Adipocyte (in vitro differentiated cells): ENCODE measurements around the gene BBX.

Experiments
- DNase-seq: peaks from one replicate; pipeline ENCODE4 v3.0.0-alpha.2; 2015; ENCODE audit warnings: low read depth
- H3K27me3 ChIP-seq: replicated peaks from 2 replicates; pipeline ENCODE4 v1.7.0; 2013; ENCODE audit warnings: mild to moderate bottlenecking, low read length, moderate library complexity; ENCODE audit not compliant: control insufficient read depth, insufficient read depth
- H3K36me3 ChIP-seq: 2 replicates; pipeline ENCODE4 v1.7.0; 2013; ENCODE audit warnings: low read length, mild to moderate bottlenecking, moderate library complexity; ENCODE audit not compliant: control insufficient read depth, insufficient read depth, severe bottlenecking
- H3K4me1 ChIP-seq: 2 replicates; pipeline ENCODE4 v1.7.0; 2013; ENCODE audit warnings: mild to moderate bottlenecking, low read length, moderate library complexity; ENCODE audit not compliant: control insufficient read depth, insufficient read depth
- H3K4me3 ChIP-seq: 2 replicates; pipeline ENCODE4 v1.7.0; 2013; ENCODE audit warnings: mild to moderate bottlenecking, low read length, moderate library complexity
- H3K9ac ChIP-seq: 2 replicates; pipeline ENCODE4 v1.7.0; 2013; ENCODE audit warnings: mild to moderate bottlenecking, low read length, moderate library complexity
- H3K9me3 ChIP-seq: 2 replicates; pipeline ENCODE4 v1.7.0; 2013; ENCODE audit warnings: mild to moderate bottlenecking, low read length, moderate library complexity; ENCODE audit not compliant: control insufficient read depth

The BBX gene

DNA sequence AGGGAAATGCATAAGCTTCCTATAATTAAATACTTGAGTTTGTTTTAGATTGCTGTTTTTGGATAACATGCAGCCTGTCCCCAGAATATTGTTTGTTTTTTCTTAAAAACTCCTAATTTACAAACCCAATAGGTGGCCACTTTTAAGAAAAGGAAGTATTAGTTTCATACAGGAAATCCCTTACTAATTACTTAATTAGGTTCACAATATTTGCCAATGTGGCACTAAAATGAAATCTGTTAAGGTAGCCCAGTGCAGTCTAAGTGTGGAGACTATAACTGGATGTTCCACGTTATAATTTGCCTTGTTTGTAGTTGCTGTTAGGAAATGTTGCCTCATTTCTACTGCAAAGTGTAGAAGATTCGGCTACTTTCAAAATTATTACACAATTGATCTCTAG lies 195.8 kb downstream of the BBX start:
- Histone ChIP-seq H3K4me3 (no peak overlapping the region), H3K9me3 (no peaks in the 10 kb centered on the region), H3K4me1 (peaks cover 14% of the 10 kb centered on the region), H3K27me3 (no peaks in the 10 kb centered on the region), H3K36me3 (peaks cover 13% of the 10 kb centered on the region), H3K9ac (no peak overlapping the region)
- DNase-seq, result no peak

DNA sequence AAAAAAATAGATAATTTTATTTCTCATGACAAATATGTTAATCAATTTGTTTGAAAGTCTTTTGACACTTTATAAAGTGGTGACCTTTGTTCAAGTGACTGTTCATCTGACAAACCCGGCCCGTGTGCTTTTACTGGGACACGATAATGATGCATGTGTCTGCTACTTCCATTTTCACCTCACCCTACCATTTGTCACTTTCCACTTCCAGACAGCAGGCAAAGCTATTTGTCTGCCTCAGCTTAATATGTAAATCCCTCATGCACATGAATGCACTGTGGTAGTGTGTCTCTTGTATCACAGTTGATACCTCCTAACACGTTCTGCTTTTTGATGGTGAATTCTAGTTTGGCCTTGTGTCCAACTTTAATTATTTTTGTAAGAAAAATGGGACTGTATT lies 204.3 kb downstream of the BBX start:
- no peaks in the 10 kb centered on the region for H3K9me3 ChIP-seq
- DNase-seq, result no peak
- no peak overlapping the region for H3K9ac ChIP-seq

DNA sequence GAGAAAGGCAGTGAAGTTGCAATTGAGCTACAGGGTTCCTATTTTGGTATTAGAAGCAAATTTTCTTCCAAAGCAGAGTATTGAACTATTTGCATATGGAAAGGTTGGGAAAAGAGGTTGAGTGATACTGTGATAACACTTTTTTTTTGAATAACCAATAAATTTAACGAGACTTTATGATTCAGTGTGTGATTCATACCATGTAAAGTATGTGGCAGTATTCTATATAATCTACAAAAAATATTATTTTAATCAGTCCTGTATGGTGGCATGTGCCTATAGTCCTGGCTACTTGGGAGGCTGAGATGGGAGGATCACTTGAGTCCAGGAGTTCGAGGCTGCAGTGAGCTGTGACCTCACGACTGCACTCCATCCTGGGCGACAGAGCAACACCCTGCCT lies 206.9 kb downstream of the BBX start:
- DNase-seq, result no peak
- H3K9me3 ChIP-seq, result no peaks in the 10 kb centered on the region
- H3K4me1 ChIP-seq, result no peaks in the 10 kb centered on the region
- H3K36me3 ChIP-seq, result peaks cover 37% of the 10 kb centered on the region
- no peak overlapping the region for H3K9ac ChIP-seq
- H3K4me3 ChIP-seq, result no peak overlapping the region
- H3K27me3 ChIP-seq, result no peaks in the 10 kb centered on the region

More for the DNA sequence above, 204.3 kb downstream of the BBX start:
- no peaks in the 10 kb centered on the region for H3K4me1 ChIP-seq
- H3K36me3 ChIP-seq, result peaks cover 25% of the 10 kb centered on the region
- no peak overlapping the region for H3K4me3 ChIP-seq
- H3K27me3 ChIP-seq, result no peaks in the 10 kb centered on the region

DNA sequence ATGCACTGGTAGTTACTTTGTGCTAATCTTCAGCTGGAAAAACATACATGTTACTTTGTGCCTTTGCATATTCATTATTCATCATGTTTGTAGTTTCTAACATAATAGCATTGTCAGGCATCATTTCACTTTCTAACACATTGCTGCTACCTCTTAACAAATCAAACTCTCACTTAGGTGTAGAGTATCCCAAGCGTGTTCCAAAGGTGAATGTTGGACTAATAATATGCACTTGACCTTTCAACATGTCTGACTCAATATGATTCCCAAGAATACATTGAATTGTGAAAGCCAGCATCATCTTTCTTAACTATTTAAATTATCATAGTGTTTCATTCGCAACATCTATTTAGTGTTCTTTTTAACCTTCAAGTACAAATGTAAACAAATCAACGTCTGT lies 211.6 kb downstream of the BBX start:
- no peaks in the 10 kb centered on the region for H3K9me3 ChIP-seq
- H3K27me3 ChIP-seq, result no peaks in the 10 kb centered on the region
- H3K9ac ChIP-seq, result no peak overlapping the region
- no peak for DNase-seq
- peaks cover 30% of the 10 kb centered on the region for H3K36me3 ChIP-seq
- no peak overlapping the region for H3K4me3 ChIP-seq
- no peaks in the 10 kb centered on the region for H3K4me1 ChIP-seq

DNA sequence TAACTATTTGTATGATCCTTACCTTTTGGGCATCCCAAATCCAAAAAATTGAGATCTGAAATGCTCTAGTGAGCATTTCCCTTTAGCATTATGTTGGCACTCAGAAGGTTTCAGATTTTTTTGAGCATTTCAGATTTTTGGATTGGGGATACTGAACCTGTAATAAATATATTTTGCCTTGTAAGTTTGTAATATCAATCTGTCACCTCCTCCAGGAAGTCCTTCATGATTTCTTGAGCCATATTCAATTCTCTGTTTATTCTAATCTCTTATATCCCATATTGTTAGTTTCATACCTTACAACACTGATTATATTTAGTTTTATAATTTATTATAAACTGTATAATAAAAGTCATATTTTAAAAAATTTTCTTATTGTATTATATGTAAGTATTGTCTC lies 215.2 kb downstream of the BBX start:
- DNase-seq, result no peak

DNA sequence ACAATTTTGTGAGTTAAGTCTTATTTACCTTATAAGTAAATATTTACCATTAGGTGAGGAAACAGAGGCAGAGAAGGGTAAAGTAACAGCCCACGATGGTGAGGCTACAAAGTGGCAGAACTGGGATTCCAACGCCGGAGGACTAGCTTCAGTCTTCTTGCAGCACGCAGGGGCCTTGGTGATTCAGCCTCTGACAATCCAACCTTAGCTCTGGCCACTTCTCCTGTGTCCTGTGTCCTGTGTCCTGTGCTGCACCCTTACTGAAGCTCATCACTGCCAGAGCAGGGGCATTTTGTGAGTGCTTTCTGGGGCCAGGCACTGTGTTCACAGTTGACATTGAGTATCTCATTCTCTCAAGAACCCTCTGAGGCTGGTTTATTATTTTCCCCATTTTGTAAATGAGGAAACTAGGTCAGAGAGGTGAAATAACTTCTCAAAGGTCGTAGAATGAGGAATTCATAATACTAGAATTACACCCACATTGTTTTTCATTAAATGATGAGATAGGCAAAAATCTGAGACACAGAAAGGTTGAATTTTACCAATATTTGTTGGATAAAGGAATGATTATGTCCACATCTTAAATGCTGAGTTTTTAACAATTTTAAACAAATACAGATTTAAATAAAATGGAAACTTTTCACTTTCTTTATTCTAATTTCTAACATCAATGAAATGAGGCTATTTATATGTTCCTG lies 215.9 kb downstream of the BBX start:
- Histone ChIP-seq H3K27me3 (no peaks in the 10 kb centered on the region), H3K4me1 (no peaks in the 10 kb centered on the region), H3K36me3 (peaks cover 8% of the 10 kb centered on the region), H3K4me3 (no peak overlapping the region), H3K9me3 (no peaks in the 10 kb centered on the region), H3K9ac (no peak overlapping the region)
- no peak for DNase-seq

More for the DNA sequence above, 215.2 kb downstream of the BBX start:
- no peaks in the 10 kb centered on the region for H3K27me3 ChIP-seq
- H3K9ac ChIP-seq, result no peak overlapping the region
- H3K4me1 ChIP-seq, result no peaks in the 10 kb centered on the region
- peaks cover 12% of the 10 kb centered on the region for H3K36me3 ChIP-seq
- no peak overlapping the region for H3K4me3 ChIP-seq
- H3K9me3 ChIP-seq, result no peaks in the 10 kb centered on the region

DNA sequence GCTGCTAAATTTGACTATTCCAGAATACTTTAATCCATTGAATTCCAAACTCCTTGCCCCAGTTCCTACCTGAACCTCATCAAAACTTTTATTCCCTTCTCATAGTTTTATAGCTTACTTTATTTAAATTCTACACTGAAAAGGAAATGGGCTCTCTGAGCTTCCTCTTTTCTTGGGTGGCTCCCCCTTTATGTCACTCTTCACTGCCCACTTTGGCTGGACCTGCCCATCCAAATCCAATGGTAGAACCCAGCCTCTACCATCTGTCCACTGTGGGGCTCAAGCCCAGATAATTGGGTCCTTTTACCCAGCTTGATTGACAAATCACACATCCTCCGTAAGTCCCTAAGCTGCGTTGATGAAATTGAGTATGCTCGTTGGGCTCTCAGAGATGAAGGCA lies 216.5 kb downstream of the BBX start:
- Histone ChIP-seq H3K4me3 (no peak overlapping the region), H3K27me3 (no peaks in the 10 kb centered on the region), H3K4me1 (no peaks in the 10 kb centered on the region), H3K9me3 (no peaks in the 10 kb centered on the region), H3K9ac (no peak overlapping the region), H3K36me3 (peaks cover 6% of the 10 kb centered on the region)
- no peak for DNase-seq

DNA sequence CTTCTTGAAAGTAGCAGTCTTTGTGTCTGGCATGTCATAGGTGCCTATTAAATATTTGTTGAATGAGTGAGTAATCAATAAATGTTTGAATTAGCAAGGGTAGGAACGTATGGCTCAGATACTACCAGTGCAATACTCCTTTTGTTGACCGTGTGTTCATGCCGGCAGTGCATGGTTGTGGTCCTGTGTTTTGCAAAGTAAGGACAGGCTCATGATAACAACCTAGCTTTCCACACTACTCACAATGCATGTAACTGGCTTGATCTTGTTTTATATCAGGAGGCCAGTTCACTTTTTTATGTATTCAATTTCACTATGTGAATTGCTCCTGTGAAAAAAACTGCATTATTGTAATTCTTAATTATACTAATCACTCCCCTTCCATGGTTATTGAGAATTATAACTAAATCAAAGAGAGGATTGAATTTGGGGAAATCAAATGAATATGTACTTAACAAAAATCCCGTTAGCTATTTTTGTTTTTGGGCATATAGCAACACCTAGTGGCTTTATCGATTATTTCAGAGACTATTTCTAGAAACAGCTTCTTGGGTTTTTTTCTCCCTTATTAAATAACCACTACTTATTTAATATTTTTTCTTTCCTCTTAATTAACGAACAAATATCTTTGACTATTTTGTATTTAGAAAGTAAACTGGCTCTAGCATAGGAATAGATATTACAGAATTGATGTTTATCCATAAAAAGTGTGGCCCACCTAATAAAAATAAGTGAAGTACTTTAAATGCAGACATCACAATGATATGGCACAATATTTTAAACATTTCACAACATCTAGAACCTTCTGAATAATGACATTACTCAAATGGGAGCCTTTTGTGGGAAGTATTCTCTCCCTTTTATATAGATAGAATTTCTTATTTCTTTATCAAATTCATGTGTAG lies 218.5 kb downstream of the BBX start:
- peaks cover 3% of the 10 kb centered on the region for H3K36me3 ChIP-seq
- H3K9me3 ChIP-seq, result no peaks in the 10 kb centered on the region
- H3K27me3 ChIP-seq, result no peaks in the 10 kb centered on the region
- peak; percentile 67 for DNase-seq
- H3K4me1 ChIP-seq, result no peaks in the 10 kb centered on the region
- no peak overlapping the region for H3K9ac ChIP-seq
- no peak overlapping the region for H3K4me3 ChIP-seq

DNA sequence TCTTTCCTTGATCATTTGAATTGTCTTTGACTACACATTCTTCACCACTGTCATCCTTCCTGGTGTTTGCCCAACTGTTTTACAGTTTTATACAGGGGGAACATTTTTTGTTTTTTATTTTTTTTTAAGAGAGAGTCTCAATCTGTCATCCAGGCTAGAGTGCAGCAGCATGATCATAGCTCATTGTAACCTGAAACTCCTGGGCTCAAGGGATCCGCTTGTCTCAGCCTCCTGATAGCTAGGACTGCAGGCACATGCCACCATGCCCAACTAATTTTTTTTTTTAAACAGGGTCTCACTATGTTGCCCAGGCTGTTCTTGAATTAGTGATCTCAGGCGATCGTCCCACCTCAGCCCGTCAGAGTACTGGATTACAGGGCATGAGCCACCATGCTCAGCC lies 222.6 kb downstream of the BBX start:
- Histone ChIP-seq H3K27me3 (no peaks in the 10 kb centered on the region), H3K4me1 (no peaks in the 10 kb centered on the region), H3K4me3 (no peak overlapping the region), H3K9ac (no peak overlapping the region), H3K36me3 (peaks cover 11% of the 10 kb centered on the region), H3K9me3 (no peaks in the 10 kb centered on the region)
- no peak for DNase-seq

DNA sequence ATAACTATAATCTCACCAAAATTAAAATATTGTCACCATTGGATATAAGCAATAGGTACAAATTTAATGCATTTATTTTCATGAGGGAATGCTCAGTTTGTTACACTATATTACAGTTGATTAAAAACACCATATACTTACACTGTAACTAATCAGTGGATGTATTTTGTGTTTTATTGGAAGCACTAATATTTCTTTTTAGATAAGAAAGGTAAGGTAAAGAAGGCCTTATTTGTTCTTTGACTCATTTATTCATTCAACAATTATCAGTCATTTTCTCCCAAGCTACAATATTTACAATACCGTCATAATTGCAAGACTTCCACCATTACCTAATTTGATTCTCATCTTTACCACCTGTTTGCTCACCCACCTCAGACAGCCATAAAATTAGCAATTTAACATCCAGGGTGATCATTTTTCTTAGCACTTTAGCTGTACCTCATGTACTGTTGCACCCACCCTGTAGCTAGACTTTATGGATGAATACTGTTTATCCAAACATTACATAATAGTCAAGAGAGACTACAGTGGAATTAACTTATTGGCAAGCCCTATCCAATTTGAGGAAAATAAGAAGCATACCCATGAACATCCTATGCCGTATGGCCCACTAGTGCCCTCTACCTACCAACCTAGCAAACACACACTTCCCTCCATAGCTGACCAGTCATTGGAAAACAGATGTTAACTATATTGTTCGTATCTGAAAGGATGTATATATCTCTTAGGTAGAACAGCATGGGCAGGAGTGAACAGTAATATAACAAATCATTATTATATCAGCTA lies 229.6 kb downstream of the BBX start:
- Histone ChIP-seq H3K4me3 (no peak overlapping the region), H3K4me1 (no peaks in the 10 kb centered on the region), H3K36me3 (peaks cover 8% of the 10 kb centered on the region), H3K9ac (no peak overlapping the region), H3K27me3 (no peaks in the 10 kb centered on the region), H3K9me3 (no peaks in the 10 kb centered on the region)
- DNase-seq, result peak; percentile 26

DNA sequence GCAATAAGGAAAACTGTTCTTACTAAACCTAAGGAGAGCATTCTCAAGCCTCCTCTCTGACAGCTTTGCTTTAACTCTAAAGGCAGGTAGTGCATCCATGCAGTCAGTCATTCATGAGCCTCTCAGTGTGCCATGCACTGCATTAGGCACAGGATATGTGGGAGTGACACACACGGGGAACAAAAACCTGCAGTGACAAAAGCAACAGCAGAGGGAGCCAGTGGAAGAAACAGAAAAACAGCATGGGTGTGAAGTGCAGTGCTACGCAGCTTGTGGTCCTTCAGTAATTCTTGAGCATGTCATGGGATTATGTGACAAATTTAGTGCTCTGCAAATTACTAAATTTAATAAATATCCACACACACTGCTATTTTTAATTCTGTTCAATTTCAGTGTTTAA lies 230.7 kb downstream of the BBX start:
- no peaks in the 10 kb centered on the region for H3K27me3 ChIP-seq
- no peaks in the 10 kb centered on the region for H3K9me3 ChIP-seq
- H3K9ac ChIP-seq, result no peak overlapping the region
- H3K4me3 ChIP-seq, result no peak overlapping the region
- H3K36me3 ChIP-seq, result peaks cover 6% of the 10 kb centered on the region
- peak; percentile 47 for DNase-seq
- H3K4me1 ChIP-seq, result no peaks in the 10 kb centered on the region
